GM12801 (cell line): ENCODE data around the gene BDKRB2.

Source experiments
- CTCF ChIP-seq: IDR thresholded peaks from one replicate; pipeline ENCODE4 v1.5.1; 2011; ENCODE audit warnings: control low read depth; ENCODE audit not compliant: insufficient read length; ENCODE audit errors: extremely low read depth

BDKRB2 gene

GRCh38 chr14:96231056-96231455 is 26.4 kb downstream of the BDKRB2 start:
- TF ChIP-seq CTCF: no peak

GRCh38 chr14:96231526-96232130 is 27.0 kb downstream of the BDKRB2 start:
- TF ChIP-seq CTCF: no peak

- no peak for TF ChIP-seq CTCF
Measured at GRCh38 chr14:96232506-96232905, 27.9 kb downstream of the BDKRB2 start.

GRCh38 chr14:96233661-96234060 is 29.0 kb downstream of the BDKRB2 start:
- no peak for TF ChIP-seq CTCF

GRCh38 chr14:96235426-96235825 is 30.8 kb downstream of the BDKRB2 start:
- TF ChIP-seq CTCF: no peak

GRCh38 chr14:96237641-96238040 is 33.0 kb downstream of the BDKRB2 start:
- TF ChIP-seq CTCF: no peak

GRCh38 chr14:96238676-96239265 is 34.1 kb downstream of the BDKRB2 start:
- no peak for TF ChIP-seq CTCF
